GM13977 (cell line): ENCODE data around the gene MMP1.

Source experiments
- DNase-seq: peaks from one replicate; pipeline ENCODE4 v3.0.0; 2012; ENCODE audit warnings: low spot score
- in situ Hi-C: fragments of 300-500 bp; cut with MboI; formaldehyde crosslinking; loops from one replicate; pipeline ENCODE4 v1.12.0; 2022; ENCODE audit warnings: low sequenced_read_pairs, low pct_unique_long_range_greater_than_20kb, mixed read lengths, inconsistent platforms; ENCODE audit not compliant: unreplicated experiment
- TF ChIP-seq, protein P1 (sequence below): IDR thresholded peaks from 2 replicates; pipeline ENCODE4 v1.5.1; 2012; ENCODE audit warnings: mild to moderate bottlenecking, control low read depth; ENCODE audit not compliant: insufficient read depth; ENCODE audit errors: extremely low read depth, missing control alignments

MMP1 gene

GRCh38 chr11:102798012-102798746 is at the start of gene MMP1:
TSS of gene MMP1 (minus strand) at chr11:102798160. CDS start at chr11:102798092, 68 bp downstream.
- in situ Hi-C loops, result no loop called here
- TF ChIP-seq, protein P1, sequence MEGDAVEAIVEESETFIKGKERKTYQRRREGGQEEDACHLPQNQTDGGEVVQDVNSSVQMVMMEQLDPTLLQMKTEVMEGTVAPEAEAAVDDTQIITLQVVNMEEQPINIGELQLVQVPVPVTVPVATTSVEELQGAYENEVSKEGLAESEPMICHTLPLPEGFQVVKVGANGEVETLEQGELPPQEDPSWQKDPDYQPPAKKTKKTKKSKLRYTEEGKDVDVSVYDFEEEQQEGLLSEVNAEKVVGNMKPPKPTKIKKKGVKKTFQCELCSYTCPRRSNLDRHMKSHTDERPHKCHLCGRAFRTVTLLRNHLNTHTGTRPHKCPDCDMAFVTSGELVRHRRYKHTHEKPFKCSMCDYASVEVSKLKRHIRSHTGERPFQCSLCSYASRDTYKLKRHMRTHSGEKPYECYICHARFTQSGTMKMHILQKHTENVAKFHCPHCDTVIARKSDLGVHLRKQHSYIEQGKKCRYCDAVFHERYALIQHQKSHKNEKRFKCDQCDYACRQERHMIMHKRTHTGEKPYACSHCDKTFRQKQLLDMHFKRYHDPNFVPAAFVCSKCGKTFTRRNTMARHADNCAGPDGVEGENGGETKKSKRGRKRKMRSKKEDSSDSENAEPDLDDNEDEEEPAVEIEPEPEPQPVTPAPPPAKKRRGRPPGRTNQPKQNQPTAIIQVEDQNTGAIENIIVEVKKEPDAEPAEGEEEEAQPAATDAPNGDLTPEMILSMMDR, result no peak
- DNase-seq, result no peak

- in situ Hi-C loops, result no loop called here
- no peak for DNase-seq
Measured at GRCh38 chr11:102846292-102846691, 48.3 kb upstream of the MMP1 start.

GRCh38 chr11:102843489-102843888 is 45.5 kb upstream of the MMP1 start, which contains the start of gene MMP3:
TSS of gene MMP3 (minus strand) at chr11:102843609. CDS start at chr11:102843546, 63 bp downstream.
- in situ Hi-C loops, result no loop called here
- TF ChIP-seq, protein P1, result no peak
- no peak for DNase-seq

More at GRCh38 chr11:102846292-102846691, 48.3 kb upstream of the MMP1 start:
- TF ChIP-seq, protein P1, result no peak

- TF ChIP-seq, protein P1, result no peak
- no peak for DNase-seq
- in situ Hi-C loops, result no loop called here
Measured at GRCh38 chr11:102842930-102843329, 45.0 kb upstream of the MMP1 start.

DNA sequence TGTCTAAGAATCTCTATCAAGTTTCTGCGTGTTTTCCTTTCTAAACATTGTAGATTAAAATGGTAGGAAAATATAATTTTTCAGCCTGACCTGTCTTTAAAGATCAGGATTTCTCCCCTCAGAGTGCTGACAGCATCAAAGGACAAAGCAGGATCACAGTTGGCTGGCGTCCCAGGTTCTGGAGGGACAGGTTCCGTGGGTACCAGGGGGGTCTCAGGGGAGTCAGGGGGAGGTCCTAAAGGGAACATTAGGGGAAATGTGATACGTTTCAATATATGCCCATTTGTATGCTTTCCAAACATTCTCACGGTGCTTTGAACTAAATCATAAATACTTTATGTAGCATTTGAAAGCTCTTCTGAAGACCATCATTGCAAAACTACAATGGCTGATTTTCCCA is 42.1 kb upstream of the MMP1 start:
- in situ Hi-C loops, result no loop called here
- TF ChIP-seq, protein P1, result no peak
- no peak for DNase-seq

DNA sequence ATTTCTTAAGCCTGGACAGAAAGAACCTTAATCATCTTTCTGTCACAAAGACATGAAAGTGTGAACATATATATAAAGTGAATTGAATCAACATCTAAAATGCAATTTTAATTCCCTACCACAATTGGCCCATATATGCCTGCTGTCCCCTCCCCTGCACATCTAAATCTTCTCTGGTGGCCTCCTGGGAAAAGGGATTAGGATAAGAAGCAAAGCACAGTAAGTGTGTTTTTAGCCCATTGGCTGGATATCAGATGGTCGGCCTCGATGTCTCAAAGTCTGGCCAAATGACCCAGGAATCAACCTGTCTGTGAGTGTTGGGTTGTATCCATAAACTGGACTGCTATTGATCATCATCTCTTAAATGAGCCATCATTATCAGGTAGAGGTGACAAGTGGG is 39.7 kb upstream of the MMP1 start:
- TF ChIP-seq, protein P1, result no peak
- DNase-seq, result no peak
- in situ Hi-C loops, result no loop called here
